ENCODE results near the gene ERLEC1.
"Not testable (repeated sequence)": the region's sequence is repeated elsewhere in the genome, so short reads cannot be mapped to it uniquely, and the experiment has no call there.

The ERLEC1 gene

GRCh38 chr2:53786705-53787613, at the start of gene ERLEC1, which contains the start of gene ASB3:
Gene ERLEC1, plus strand, starts transcription at chr2:53787044. Its CDS starts 167 bp downstream, at chr2:53787211.
Gene ASB3, minus strand, starts transcription at chr2:53786953. Its CDS starts 21,381 bp downstream, at chr2:53765572.
- DNase-seq (ENCODE audit: low spot score in 2 of 2) (peak; percentile 78 to 94), ATAC-seq (peak; percentile 96)
- Mint-ChIP-seq H3K4me3 (peak within 1 kb of the TSS; percentile 85), H3K9me3 (no peaks in the 10 kb centered on the region), H3K27ac (peak within 1 kb of the TSS; percentile 94), H3K4me1 (peaks cover 24% of the 10 kb centered on the region), H3K36me3 (peaks cover 44% of the 10 kb centered on the region)

GRCh38 chr2:53737091-53737490, 49.8 kb upstream of the ERLEC1 start:
- H3K9me3 Mint-ChIP-seq: no peaks in the 10 kb centered on the region
- ATAC-seq (no peak), DNase-seq (ENCODE audit: low spot score in 2 of 2) (no peak)
- peaks cover 27% of the 10 kb centered on the region for H3K36me3 Mint-ChIP-seq
- H3K27ac Mint-ChIP-seq: no peak overlapping the region
- no peak overlapping the region for H3K4me3 Mint-ChIP-seq
- H3K4me1 Mint-ChIP-seq: peaks cover 26% of the 10 kb centered on the region

- peaks cover 32% of the 10 kb centered on the region for H3K36me3 Mint-ChIP-seq
- DNase-seq (ENCODE audit: low spot score in 2 of 2) (no peak), ATAC-seq (no peak)
- H3K9me3 Mint-ChIP-seq: no peaks in the 10 kb centered on the region
- no peak overlapping the region for H3K27ac Mint-ChIP-seq
- H3K4me3 Mint-ChIP-seq: no peak overlapping the region
- H3K4me1 Mint-ChIP-seq: peaks cover 33% of the 10 kb centered on the region
These were observed 47.8 kb upstream of the ERLEC1 start for GRCh38 chr2:53739032-53739431.

- DNase-seq (ENCODE audit: low spot score in 2 of 2): no peak
- Mint-ChIP-seq H3K9me3 (no peaks in the 10 kb centered on the region), H3K4me1 (peaks cover 28% of the 10 kb centered on the region), H3K36me3 (peaks cover 29% of the 10 kb centered on the region), H3K4me3 (no peak overlapping the region), H3K27ac (no peak overlapping the region)
- no peak for ATAC-seq
These were observed 46.7 kb upstream of the ERLEC1 start for GRCh38 chr2:53740170-53740569.

- no peak for DNase-seq (ENCODE audit: low spot score in 2 of 2)
- peak; percentile 39 for ATAC-seq
- Mint-ChIP-seq H3K9me3 (no peaks in the 10 kb centered on the region), H3K4me3 (no peak overlapping the region), H3K4me1 (peaks cover 22% of the 10 kb centered on the region), H3K27ac (no peak overlapping the region), H3K36me3 (peaks cover 53% of the 10 kb centered on the region)
These were observed 42.3 kb upstream of the ERLEC1 start for GRCh38 chr2:53744395-53745065.

GRCh38 chr2:53750041-53750768, 36.6 kb upstream of the ERLEC1 start:
- no peak for ATAC-seq
- H3K4me1 Mint-ChIP-seq: peaks cover 15% of the 10 kb centered on the region
- H3K4me3 Mint-ChIP-seq: no peak overlapping the region
- H3K9me3 Mint-ChIP-seq: no peaks in the 10 kb centered on the region
- H3K27ac Mint-ChIP-seq: peak overlapping the region; percentile 74
- H3K36me3 Mint-ChIP-seq: peaks cover 52% of the 10 kb centered on the region
- DNase-seq (ENCODE audit: low spot score in 2 of 2): no peak

- DNase-seq (ENCODE audit: low spot score in 2 of 2): no peak
- peaks cover 47% of the 10 kb centered on the region for H3K36me3 Mint-ChIP-seq
- ATAC-seq: peak; percentile 95
- H3K27ac Mint-ChIP-seq: peak overlapping the region; percentile 64
- no peaks in the 10 kb centered on the region for H3K9me3 Mint-ChIP-seq
- peaks cover 15% of the 10 kb centered on the region for H3K4me1 Mint-ChIP-seq
- peak overlapping the region; percentile 38 for H3K4me3 Mint-ChIP-seq
These were observed 35.1 kb upstream of the ERLEC1 start for GRCh38 chr2:53751728-53752127.

- Mint-ChIP-seq H3K36me3 (peaks cover 49% of the 10 kb centered on the region), H3K4me3 (peak overlapping the region; percentile 38), H3K9me3 (no peaks in the 10 kb centered on the region), H3K4me1 (peaks cover 15% of the 10 kb centered on the region), H3K27ac (peak overlapping the region; percentile 64)
- no peak for ATAC-seq
- no peak for DNase-seq (ENCODE audit: low spot score in 2 of 2)
These were observed 34.5 kb upstream of the ERLEC1 start for GRCh38 chr2:53752385-53752784.

GRCh38 chr2:53753041-53753440, 33.8 kb upstream of the ERLEC1 start:
- DNase-seq (ENCODE audit: low spot score in 2 of 2) (no peak), ATAC-seq (peak; percentile 81)
- H3K4me1 Mint-ChIP-seq: peaks cover 15% of the 10 kb centered on the region
- H3K4me3 Mint-ChIP-seq: peak overlapping the region; percentile 38
- H3K36me3 Mint-ChIP-seq: peaks cover 43% of the 10 kb centered on the region
- H3K27ac Mint-ChIP-seq: peak overlapping the region; percentile 64
- H3K9me3 Mint-ChIP-seq: no peaks in the 10 kb centered on the region

GRCh38 chr2:53755121-53755520, 31.7 kb upstream of the ERLEC1 start:
- Mint-ChIP-seq H3K4me3 (no peak overlapping the region), H3K4me1 (peaks cover 15% of the 10 kb centered on the region), H3K9me3 (no peaks in the 10 kb centered on the region), H3K36me3 (peaks cover 30% of the 10 kb centered on the region), H3K27ac (no peak overlapping the region)
- DNase-seq (ENCODE audit: low spot score in 2 of 2) (no peak), ATAC-seq (no peak)

GRCh38 chr2:53756644-53757043, 30.2 kb upstream of the ERLEC1 start:
- Mint-ChIP-seq H3K27ac (no peak overlapping the region), H3K36me3 (peaks cover 24% of the 10 kb centered on the region), H3K9me3 (no peaks in the 10 kb centered on the region), H3K4me1 (peaks cover 15% of the 10 kb centered on the region), H3K4me3 (no peak overlapping the region)
- DNase-seq (ENCODE audit: low spot score in 2 of 2): no peak
- no peak for ATAC-seq

- H3K4me3 Mint-ChIP-seq; DNase-seq (ENCODE audit: low spot score in 2 of 2); ATAC-seq; H3K27ac Mint-ChIP-seq; H3K9me3 Mint-ChIP-seq: not testable (repeated sequence)
- peaks cover 12% of the 10 kb centered on the region for H3K4me1 Mint-ChIP-seq
- peaks cover 24% of the 10 kb centered on the region for H3K36me3 Mint-ChIP-seq
These were observed 29.6 kb upstream of the ERLEC1 start for GRCh38 chr2:53757206-53757605.

GRCh38 chr2:53765767-53766166, 21.1 kb upstream of the ERLEC1 start:
- Mint-ChIP-seq H3K4me1 (peaks cover 30% of the 10 kb centered on the region), H3K36me3 (peaks cover 47% of the 10 kb centered on the region), H3K9me3 (no peaks in the 10 kb centered on the region), H3K4me3 (no peak overlapping the region), H3K27ac (no peak overlapping the region)
- DNase-seq (ENCODE audit: low spot score in 2 of 2): no peak
- ATAC-seq: no peak

GRCh38 chr2:53767405-53768241, 19.2 kb upstream of the ERLEC1 start, which contains the start of gene CHAC2:
Gene CHAC2, plus strand, starts transcription at chr2:53767804. Its CDS starts 83 bp downstream, at chr2:53767887.
- DNase-seq (ENCODE audit: low spot score in 2 of 2): peak; percentile 76 to 92
- Mint-ChIP-seq H3K9me3 (no peaks in the 10 kb centered on the region), H3K4me3 (peak within 1 kb of the TSS; percentile 92), H3K4me1 (peaks cover 34% of the 10 kb centered on the region), H3K36me3 (peaks cover 52% of the 10 kb centered on the region), H3K27ac (peak within 1 kb of the TSS; percentile 96)
- ATAC-seq: peak; percentile 96

Measured in stimulated activated effector memory CD8-positive, alpha-beta T cell treated with anti-CD3 and anti-CD28 coated beads, Interleukin-12 subunit alpha, Interleukin-12 subunit beta, amount 100 ng/mL, for 72 hours (primary cell).